Astrocyte (in vitro differentiated cells and primary cell): Measurements from ENCODE around the gene RPL11.

Experiments
- EZH2 ChIP-seq: IDR thresholded peaks from 2 replicates; pipeline ENCODE4 v1.6.1; 2012; ENCODE audit warnings: mild to moderate bottlenecking, low read length, inconsistent platforms; ENCODE audit not compliant: insufficient read depth
- TF ChIP-seq, protein P1 (sequence below): IDR thresholded peaks from 2 replicates; pipeline ENCODE4 v1.5.1; 2011; ENCODE audit warnings: low read depth, mild to moderate bottlenecking, inconsistent platforms, low read length, moderate library complexity; ENCODE audit not compliant: insufficient read depth

GRCh38 chr1:23684415-23684814, 7.2 kb upstream of the RPL11 start:
- TF ChIP-seq, protein P1, sequence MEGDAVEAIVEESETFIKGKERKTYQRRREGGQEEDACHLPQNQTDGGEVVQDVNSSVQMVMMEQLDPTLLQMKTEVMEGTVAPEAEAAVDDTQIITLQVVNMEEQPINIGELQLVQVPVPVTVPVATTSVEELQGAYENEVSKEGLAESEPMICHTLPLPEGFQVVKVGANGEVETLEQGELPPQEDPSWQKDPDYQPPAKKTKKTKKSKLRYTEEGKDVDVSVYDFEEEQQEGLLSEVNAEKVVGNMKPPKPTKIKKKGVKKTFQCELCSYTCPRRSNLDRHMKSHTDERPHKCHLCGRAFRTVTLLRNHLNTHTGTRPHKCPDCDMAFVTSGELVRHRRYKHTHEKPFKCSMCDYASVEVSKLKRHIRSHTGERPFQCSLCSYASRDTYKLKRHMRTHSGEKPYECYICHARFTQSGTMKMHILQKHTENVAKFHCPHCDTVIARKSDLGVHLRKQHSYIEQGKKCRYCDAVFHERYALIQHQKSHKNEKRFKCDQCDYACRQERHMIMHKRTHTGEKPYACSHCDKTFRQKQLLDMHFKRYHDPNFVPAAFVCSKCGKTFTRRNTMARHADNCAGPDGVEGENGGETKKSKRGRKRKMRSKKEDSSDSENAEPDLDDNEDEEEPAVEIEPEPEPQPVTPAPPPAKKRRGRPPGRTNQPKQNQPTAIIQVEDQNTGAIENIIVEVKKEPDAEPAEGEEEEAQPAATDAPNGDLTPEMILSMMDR, result no peak
- no peak for TF ChIP-seq EZH2
